ENCODE results near the gene RRAS2.
A peak's percentile ranks its signal among the peaks of the same experiment; 100 is the strongest.

Gene RRAS2

DNA sequence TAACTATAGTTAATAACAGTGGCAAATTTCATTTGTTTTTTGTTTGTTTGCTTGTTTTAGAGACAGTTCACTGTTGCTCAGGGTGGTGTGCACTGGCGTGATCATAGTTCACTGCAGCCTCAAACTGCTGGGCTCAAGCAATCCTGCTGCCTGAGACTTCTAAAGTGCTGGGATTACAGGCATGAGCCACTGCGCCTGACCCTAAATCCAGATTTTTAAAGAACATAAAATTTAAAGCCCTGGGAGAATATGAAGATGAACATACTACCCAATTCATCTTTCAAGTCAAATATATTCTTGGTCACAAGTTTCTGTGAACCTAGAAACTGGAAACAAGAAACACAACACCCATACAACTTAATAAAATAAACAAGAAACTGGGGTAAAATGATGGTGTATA lies 28.1 kb downstream of the RRAS2 start:
- Histone ChIP-seq H3K4me1 (ENCODE audit: control insufficient read depth, insufficient read depth, low read length) (no peaks in the 10 kb centered on the region), H3K27ac (ENCODE audit: low read depth, low read length) (no peak overlapping the region), H3K9ac (ENCODE audit: low read length) (no peak overlapping the region), H3K4me3 (ENCODE audit: low read length) (no peak overlapping the region), H3K36me3 (ENCODE audit: control insufficient read depth, insufficient read depth, low read length) (no peaks in the 10 kb centered on the region), H3K27me3 (ENCODE audit: control insufficient read depth, insufficient read depth, low read length) (no peaks in the 10 kb centered on the region)

GRCh38 chr11:14329702-14330101 lies 29.3 kb downstream of the RRAS2 start:
- no peaks in the 10 kb centered on the region for H3K4me1 ChIP-seq (ENCODE audit: control insufficient read depth, insufficient read depth, low read length)
- no peak overlapping the region for H3K4me3 ChIP-seq (ENCODE audit: low read length)
- H3K27ac ChIP-seq (ENCODE audit: low read depth, low read length), result no peak overlapping the region

GRCh38 chr11:14327116-14327515 lies 31.9 kb downstream of the RRAS2 start:
- Histone ChIP-seq H3K9ac (ENCODE audit: low read length) (no peak overlapping the region), H3K4me3 (ENCODE audit: low read length) (no peak overlapping the region), H3K27ac (ENCODE audit: low read depth, low read length) (no peak overlapping the region), H3K27me3 (ENCODE audit: control insufficient read depth, insufficient read depth, low read length) (no peaks in the 10 kb centered on the region), H3K36me3 (ENCODE audit: control insufficient read depth, insufficient read depth, low read length) (no peaks in the 10 kb centered on the region), H3K4me1 (ENCODE audit: control insufficient read depth, insufficient read depth, low read length) (no peaks in the 10 kb centered on the region)

More at GRCh38 chr11:14329702-14330101, 29.3 kb downstream of the RRAS2 start:
- Histone ChIP-seq H3K27me3 (ENCODE audit: control insufficient read depth, insufficient read depth, low read length) (no peaks in the 10 kb centered on the region), H3K9ac (ENCODE audit: low read length) (no peak overlapping the region), H3K36me3 (ENCODE audit: control insufficient read depth, insufficient read depth, low read length) (no peaks in the 10 kb centered on the region)

DNA sequence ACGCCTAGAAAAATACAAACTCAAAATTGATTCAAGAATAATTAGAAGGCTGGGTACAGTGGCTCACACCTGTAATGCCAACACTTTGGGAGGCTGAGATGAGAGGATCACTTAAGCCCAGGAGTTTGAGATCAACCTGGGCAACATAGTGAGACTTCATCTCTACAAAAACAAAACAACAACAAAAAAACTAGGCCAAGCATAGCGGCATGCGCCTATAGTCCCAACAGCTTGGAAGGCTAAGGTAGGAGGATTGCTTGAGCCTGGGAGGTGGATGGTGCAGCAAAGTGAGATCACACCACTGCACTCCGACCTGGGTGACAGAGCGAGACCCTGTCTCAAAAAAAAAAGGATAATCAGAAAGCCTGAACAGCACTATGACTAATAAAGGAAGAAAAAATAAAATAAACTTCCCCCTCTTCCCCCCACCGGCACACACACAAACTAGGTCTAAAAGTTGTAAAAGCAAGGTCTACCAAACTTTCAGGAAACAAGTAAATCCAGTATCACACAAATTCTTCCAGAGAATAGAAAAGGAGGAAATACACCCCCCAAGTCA lies 35.8 kb downstream of the RRAS2 start:
- Histone ChIP-seq H3K9ac (ENCODE audit: low read length) (no peak overlapping the region), H3K4me3 (ENCODE audit: low read length) (no peak overlapping the region), H3K27me3 (ENCODE audit: control insufficient read depth, insufficient read depth, low read length) (no peaks in the 10 kb centered on the region), H3K4me1 (ENCODE audit: control insufficient read depth, insufficient read depth, low read length) (no peaks in the 10 kb centered on the region), H3K27ac (ENCODE audit: low read depth, low read length) (no peak overlapping the region), H3K36me3 (ENCODE audit: control insufficient read depth, insufficient read depth, low read length) (no peaks in the 10 kb centered on the region)

- no peak overlapping the region for H3K4me3 ChIP-seq (ENCODE audit: low read length)
- H3K9ac ChIP-seq (ENCODE audit: low read length), result no peak overlapping the region
- H3K27ac ChIP-seq (ENCODE audit: low read depth, low read length), result no peak overlapping the region
- no peaks in the 10 kb centered on the region for H3K36me3 ChIP-seq (ENCODE audit: control insufficient read depth, insufficient read depth, low read length)
- H3K27me3 ChIP-seq (ENCODE audit: control insufficient read depth, insufficient read depth, low read length), result no peaks in the 10 kb centered on the region
- no peaks in the 10 kb centered on the region for H3K4me1 ChIP-seq (ENCODE audit: control insufficient read depth, insufficient read depth, low read length)
These were observed 36.5 kb downstream of the RRAS2 start for GRCh38 chr11:14322510-14322909.

GRCh38 chr11:14320020-14320419 lies 39.0 kb downstream of the RRAS2 start:
- no peaks in the 10 kb centered on the region for H3K36me3 ChIP-seq (ENCODE audit: control insufficient read depth, insufficient read depth, low read length)
- no peak overlapping the region for H3K4me3 ChIP-seq (ENCODE audit: low read length)
- no peak overlapping the region for H3K9ac ChIP-seq (ENCODE audit: low read length)
- H3K27me3 ChIP-seq (ENCODE audit: control insufficient read depth, insufficient read depth, low read length), result no peaks in the 10 kb centered on the region
- H3K27ac ChIP-seq (ENCODE audit: low read depth, low read length), result no peak overlapping the region
- no peaks in the 10 kb centered on the region for H3K4me1 ChIP-seq (ENCODE audit: control insufficient read depth, insufficient read depth, low read length)

DNA sequence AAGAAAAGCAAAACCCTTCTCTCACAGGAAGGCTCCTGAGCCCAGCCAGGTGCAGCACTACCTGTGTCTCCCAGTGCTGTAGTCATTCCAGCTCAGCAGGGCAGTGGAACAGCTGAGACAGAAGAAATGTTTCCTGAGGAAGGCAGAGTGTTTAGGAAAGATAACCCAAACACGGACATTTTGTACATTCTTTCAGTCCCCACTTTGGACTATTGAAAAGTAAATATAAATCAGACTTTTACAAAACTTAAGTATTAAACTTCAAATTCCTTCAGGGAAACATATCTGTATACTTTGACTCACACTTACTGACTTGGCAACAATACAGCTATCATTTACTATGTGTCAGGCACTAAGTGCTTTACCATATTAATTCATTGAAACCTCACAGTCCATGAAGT lies 40.4 kb downstream of the RRAS2 start:
- Histone ChIP-seq H3K27ac (ENCODE audit: low read depth, low read length) (no peak overlapping the region), H3K36me3 (ENCODE audit: control insufficient read depth, insufficient read depth, low read length) (no peaks in the 10 kb centered on the region), H3K4me3 (ENCODE audit: low read length) (no peak overlapping the region), H3K9ac (ENCODE audit: low read length) (no peak overlapping the region), H3K27me3 (ENCODE audit: control insufficient read depth, insufficient read depth, low read length) (no peaks in the 10 kb centered on the region), H3K4me1 (ENCODE audit: control insufficient read depth, insufficient read depth, low read length) (peaks cover 2% of the 10 kb centered on the region)

DNA sequence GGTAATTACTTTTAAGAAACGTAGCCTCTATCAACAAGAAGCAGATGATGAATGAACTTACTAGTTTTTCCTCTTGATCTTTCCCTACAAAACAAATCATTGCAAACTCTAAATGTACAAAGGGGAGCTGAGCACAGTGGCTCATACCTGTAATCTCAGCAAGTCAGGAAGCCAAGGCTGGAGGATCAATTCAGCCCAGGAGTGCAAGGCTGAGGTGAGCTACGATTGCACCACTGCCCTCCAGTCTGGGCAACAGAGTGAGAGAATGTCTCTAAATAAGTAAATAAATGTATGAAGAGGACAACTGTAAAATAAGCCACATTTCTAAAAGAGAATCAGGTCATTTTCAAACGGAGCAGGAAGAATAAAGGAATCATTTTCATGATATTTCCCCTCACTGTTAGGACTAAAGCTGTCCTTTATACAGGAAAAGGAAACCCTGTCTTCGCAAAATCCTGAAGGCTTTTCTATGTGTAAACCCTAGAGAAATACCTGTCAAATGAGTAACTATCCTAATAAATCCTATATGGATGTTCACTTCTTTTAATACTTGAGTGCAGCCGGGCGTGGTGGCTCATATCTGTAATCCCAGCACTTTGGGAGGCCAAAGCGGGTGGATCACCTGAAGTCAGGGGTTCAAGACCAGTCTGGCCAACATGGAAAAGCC lies 41.2 kb downstream of the RRAS2 start:
- H3K4me1 ChIP-seq (ENCODE audit: control insufficient read depth, insufficient read depth, low read length), result peaks cover 3% of the 10 kb centered on the region
- H3K36me3 ChIP-seq (ENCODE audit: control insufficient read depth, insufficient read depth, low read length), result no peaks in the 10 kb centered on the region
- no peak overlapping the region for H3K9ac ChIP-seq (ENCODE audit: low read length)
- no peak overlapping the region for H3K27ac ChIP-seq (ENCODE audit: low read depth, low read length)
- H3K4me3 ChIP-seq (ENCODE audit: low read length), result no peak overlapping the region
- no peaks in the 10 kb centered on the region for H3K27me3 ChIP-seq (ENCODE audit: control insufficient read depth, insufficient read depth, low read length)

- Histone ChIP-seq H3K9ac (ENCODE audit: low read length) (no peak overlapping the region), H3K27me3 (ENCODE audit: control insufficient read depth, insufficient read depth, low read length) (no peaks in the 10 kb centered on the region), H3K36me3 (ENCODE audit: control insufficient read depth, insufficient read depth, low read length) (no peaks in the 10 kb centered on the region), H3K27ac (ENCODE audit: low read depth, low read length) (no peak overlapping the region), H3K4me3 (ENCODE audit: low read length) (no peak overlapping the region), H3K4me1 (ENCODE audit: control insufficient read depth, insufficient read depth, low read length) (peaks cover 5% of the 10 kb centered on the region)
These were observed 43.9 kb downstream of the RRAS2 start for GRCh38 chr11:14315130-14315529.

- no peak overlapping the region for H3K27ac ChIP-seq (ENCODE audit: low read depth, low read length)
These were observed 44.9 kb downstream of the RRAS2 start for GRCh38 chr11:14314127-14314526.

GRCh38 chr11:14312736-14313438 lies 46.1 kb downstream of the RRAS2 start:
- H3K4me1 ChIP-seq (ENCODE audit: control insufficient read depth, insufficient read depth, low read length), result peaks cover 5% of the 10 kb centered on the region

More at GRCh38 chr11:14314127-14314526, 44.9 kb downstream of the RRAS2 start:
- peaks cover 5% of the 10 kb centered on the region for H3K4me1 ChIP-seq (ENCODE audit: control insufficient read depth, insufficient read depth, low read length)
- H3K4me3 ChIP-seq (ENCODE audit: low read length), result no peak overlapping the region
- H3K27me3 ChIP-seq (ENCODE audit: control insufficient read depth, insufficient read depth, low read length), result no peaks in the 10 kb centered on the region
- no peak overlapping the region for H3K9ac ChIP-seq (ENCODE audit: low read length)
- no peaks in the 10 kb centered on the region for H3K36me3 ChIP-seq (ENCODE audit: control insufficient read depth, insufficient read depth, low read length)

GRCh38 chr11:14310679-14311078 lies 48.3 kb downstream of the RRAS2 start:
- Histone ChIP-seq H3K36me3 (ENCODE audit: control insufficient read depth, insufficient read depth, low read length) (no peaks in the 10 kb centered on the region), H3K27ac (ENCODE audit: low read depth, low read length) (no peak overlapping the region), H3K27me3 (ENCODE audit: control insufficient read depth, insufficient read depth, low read length) (no peaks in the 10 kb centered on the region), H3K4me1 (ENCODE audit: control insufficient read depth, insufficient read depth, low read length) (peaks cover 5% of the 10 kb centered on the region), H3K4me3 (ENCODE audit: low read length) (no peak overlapping the region), H3K9ac (ENCODE audit: low read length) (no peak overlapping the region)

More at GRCh38 chr11:14312736-14313438, 46.1 kb downstream of the RRAS2 start:
- Histone ChIP-seq H3K36me3 (ENCODE audit: control insufficient read depth, insufficient read depth, low read length) (no peaks in the 10 kb centered on the region), H3K27me3 (ENCODE audit: control insufficient read depth, insufficient read depth, low read length) (no peaks in the 10 kb centered on the region), H3K4me3 (ENCODE audit: low read length) (no peak overlapping the region), H3K27ac (ENCODE audit: low read depth, low read length) (peak overlapping the region; percentile 25), H3K9ac (ENCODE audit: low read length) (no peak overlapping the region)

Data from rectal smooth muscle tissue (tissue), 1 donor.